GM12878 (cell line): ENCODE data around the gene TRIM67. TPM values are rescaled to one million over a fixed set of nuclear protein-coding genes. Genes with fewer than 3 reads are reported as not detected.

Source experiments
- ATAC-seq: fragments of 200-7000 bp; cut with Tn5 transposase; 3 replicates; pipeline ENCODE4 v1.9.1; 2020; ENCODE audit warnings: mild to moderate bottlenecking, moderate library complexity
- BruUV-seq: library from RNA; stranded (reverse); fragments of 400-500 nt; replicated peaks from 2 replicates; lab custom pipeline; 2021; lab: Mats Ljungman, UMichigan
- CTCF ChIA-PET: fragments of 300-600 bp; sonication (Branson Sonifier 250); formaldehyde crosslinking; extraction: SDS; loops from one replicate; lab custom pipeline; 2021; ENCODE audit warnings: inconsistent platforms; lab: Yijun Ruan, JAX
- POLR2A ChIA-PET: fragments of 350-600 bp; formaldehyde crosslinking; extraction: SDS; loops from one replicate; lab custom pipeline; 2021; ENCODE audit warnings: inconsistent platforms; lab: Charles Lee
- RAD21 ChIA-PET: fragments of 300-600 bp; sonication (Branson Sonifier 250); formaldehyde crosslinking; loops from one replicate; lab custom pipeline; 2023; ENCODE audit warnings: antibody characterized with exemption; ENCODE audit not compliant: unreplicated experiment; lab: Charles Lee
- SMC1A ChIA-PET: fragments of 300-600 bp; sonication (Branson Sonifier 250); formaldehyde crosslinking; loops from one replicate; lab custom pipeline; 2023; ENCODE audit not compliant: unreplicated experiment, uncharacterized antibody; lab: Charles Lee
- DNase-seq: peaks from one replicate; pipeline ENCODE4 v3.0.0-alpha.2; 2011; ENCODE audit warnings: low read depth, low spot score
- FAIRE-seq: peaks from 3 replicates; lab custom pipeline; 2011; peaks lifted over from hg19 to GRCh38; lab: Jason Lieb, UNC
- H2AFZ ChIP-seq: 2 replicates; pipeline ENCODE4 v1.6.0; 2011; ENCODE audit warnings: low read depth, low read length, control low read depth; ENCODE audit not compliant: control insufficient read depth
- H3K27ac ChIP-seq: 2 replicates; pipeline ENCODE4 v1.5.1; 2011; ENCODE audit warnings: control low read depth; ENCODE audit not compliant: control insufficient read depth, insufficient read depth
- H3K27me3 ChIP-seq, 2 experiments: replicated peaks in 1 of 2; 2 replicates each; pipeline versions ENCODE4 v1.6.0 to v1.6.1; 2011; ENCODE audit warnings: low read length in 1 of 2; ENCODE audit not compliant: control insufficient read depth in 2 of 2, insufficient read depth in 2 of 2
- H3K36me3 ChIP-seq, 2 experiments: 2 replicates each; pipeline ENCODE4 v1.5.1; 2011; ENCODE audit warnings: low read length in 1 of 2; ENCODE audit not compliant: control insufficient read depth in 2 of 2, insufficient read depth in 2 of 2
- H3K4me1 ChIP-seq: 2 replicates; pipeline ENCODE4 v1.6.1; 2011; ENCODE audit warnings: mild to moderate bottlenecking, low read length, moderate library complexity, mixed read lengths; ENCODE audit not compliant: control insufficient read depth, insufficient read depth
- H3K4me2 ChIP-seq: 2 replicates; pipeline ENCODE4 v1.6.0; 2011; ENCODE audit warnings: control low read depth; ENCODE audit not compliant: control insufficient read depth, insufficient read depth
- H3K4me3 ChIP-seq: fragments of 200-600 bp; sonication (generic); 2 replicates; pipeline ENCODE4 v1.5.1; 2016
- H3K79me2 ChIP-seq: 2 replicates; pipeline ENCODE4 v1.6.0; 2011; ENCODE audit warnings: low read length; ENCODE audit not compliant: control insufficient read depth, insufficient read depth
- H3K9ac ChIP-seq: 2 replicates; pipeline ENCODE4 v1.8.0; 2011; ENCODE audit warnings: low read length, control low read depth, mixed read lengths; ENCODE audit not compliant: control insufficient read depth, insufficient read depth
- H3K9me3 ChIP-seq: replicated peaks from 3 replicates; pipeline ENCODE4 v1.5.1; 2011; ENCODE audit warnings: mild to moderate bottlenecking, low read length; ENCODE audit not compliant: control insufficient read depth, insufficient read depth
- H4K20me1 ChIP-seq: 2 replicates; pipeline ENCODE4 v1.6.0; 2011; ENCODE audit not compliant: control insufficient read depth, insufficient read depth
- CEBPB ChIP-seq, 2 experiments: fragments of 150-350 bp in 1 of 2; IDR thresholded peaks; 2 replicates each; pipeline ENCODE4 v1.6.1; 2012 to 2014; ENCODE audit warnings: low read depth in 2 of 2, low read length in 2 of 2, borderline replicate concordance in 1 of 2, inconsistent platforms in 1 of 2
- CHD2 ChIP-seq: IDR thresholded peaks from 2 replicates; pipeline ENCODE4 v1.6.1; 2011; ENCODE audit warnings: low read depth, low read length, improper control_type of control experiment, borderline replicate concordance
- IKZF2 ChIP-seq, 2 experiments: fragments of 450-650 bp; IDR thresholded peaks; 2 replicates each; pipeline ENCODE4 v1.6.1; 2017; ENCODE audit warnings: mild to moderate bottlenecking in 2 of 2, moderate library complexity in 2 of 2
- MTA2 ChIP-seq: fragments of 450-650 bp; IDR thresholded peaks from 2 replicates; pipeline ENCODE4 v1.6.1; 2016; ENCODE audit warnings: low read depth, mild to moderate bottlenecking, moderate library complexity
- NBN ChIP-seq: fragments of 450-650 bp; IDR thresholded peaks from 2 replicates; pipeline ENCODE4 v1.6.1; 2016
- NR2F1 ChIP-seq: fragments of 450-650 bp; conservative IDR thresholded peaks from 2 replicates; pipeline ENCODE4 v1.6.1; 2017; ENCODE audit warnings: mild to moderate bottlenecking
- POLR2AphosphoS5 ChIP-seq: IDR thresholded peaks from 2 replicates; pipeline ENCODE4 v1.6.1; 2011; ENCODE audit warnings: mild to moderate bottlenecking, low read length, inconsistent platforms
- SMAD5 ChIP-seq: IDR thresholded peaks from 2 replicates; pipeline ENCODE4 v1.6.1; 2016; ENCODE audit warnings: antibody characterized with exemption, low read depth
- ZNF384 ChIP-seq: IDR thresholded peaks from 2 replicates; pipeline ENCODE4 v1.6.1; 2012; ENCODE audit warnings: low read depth, mild to moderate bottlenecking, low read length, improper control_type of control experiment, borderline replicate concordance
- WGBS: methylation state at CpG from one replicate; pipeline ENCODE4 v1.1.6; 2016; ENCODE audit warnings: low lambda C conversion rate; ENCODE audit not compliant: insufficient replicate concordance, insufficient coverage; ENCODE audit errors: missing lambda C conversion rate; 5-methylcytosine and 5-hydroxymethylcytosine counted together
- in situ Hi-C: fragments of 300-500 bp; cut with MboI; formaldehyde crosslinking; loops from 9 replicates; pipeline ENCODE4 v1.14.3; 2018; ENCODE audit warnings: mixed read lengths
- intact Hi-C: fragments of 100-400 bp; cut with micrococcal nuclease; formaldehyde crosslinking; loops from one replicate; pipeline ENCODE4 v1.14.2; 2022; ENCODE audit not compliant: unreplicated experiment
- polyA plus RNA-seq, 11 experiments: library from polyadenylated mRNA; depleted of rRNA in 4 of 11; unstranded in 6 of 11; stranded (reverse) in 5 of 11; fragments of >200 nt; fragmentation: Nextera tagmentation in 4 of 11; fragmentation: Illumina TruSeq in 1 of 11; extraction: Ambion mirVana in 4 of 11; extraction: Trizol in 1 of 11; gene quantifications; 1 replicate in 1 of 11; 2 replicates in 10 of 11; pipeline versions ENCODE4 v1.2.1 to v1.2.3, GENCODE V29; 2011 to 2016; ENCODE audit warnings: inconsistent platforms in 2 of 11, missing spikeins in 2 of 11, low read depth in 1 of 11
- total RNA-seq, 4 experiments: library from RNA; depleted of rRNA in 3 of 4; stranded (reverse); fragments of >200 nt in 3 of 4; fragmentation: Illumina TruSeq in 1 of 4; extraction: Trizol in 1 of 4; gene quantifications; 2 replicates each; pipeline versions ENCODE4 v1.2.1 to v1.2.3, GENCODE V29; 2013 to 2021
- TF ChIP-seq, protein P1 (sequence below): IDR thresholded peaks from 2 replicates; pipeline ENCODE4 v1.6.1; 2012; ENCODE audit warnings: low read depth, low read length, improper control_type of control experiment
- TF ChIP-seq, protein P2 (sequence below): fragments of 450-650 bp; IDR thresholded peaks from 2 replicates; pipeline ENCODE4 v1.6.1; 2017; ENCODE audit warnings: mild to moderate bottlenecking, moderate library complexity
- TF ChIP-seq, protein P3 (sequence below): fragments of 450-650 bp; IDR thresholded peaks from 2 replicates; pipeline ENCODE4 v1.6.1; 2016; ENCODE audit warnings: mild to moderate bottlenecking

The TRIM67 gene
- total and polyA plus RNA-seq, 10 of the 15 experiments (the other 5 are each of a cell fraction or from before 2014, with no cell fraction given) = under 0.01 to 0.01 TPM; not detected in 8

DNA sequence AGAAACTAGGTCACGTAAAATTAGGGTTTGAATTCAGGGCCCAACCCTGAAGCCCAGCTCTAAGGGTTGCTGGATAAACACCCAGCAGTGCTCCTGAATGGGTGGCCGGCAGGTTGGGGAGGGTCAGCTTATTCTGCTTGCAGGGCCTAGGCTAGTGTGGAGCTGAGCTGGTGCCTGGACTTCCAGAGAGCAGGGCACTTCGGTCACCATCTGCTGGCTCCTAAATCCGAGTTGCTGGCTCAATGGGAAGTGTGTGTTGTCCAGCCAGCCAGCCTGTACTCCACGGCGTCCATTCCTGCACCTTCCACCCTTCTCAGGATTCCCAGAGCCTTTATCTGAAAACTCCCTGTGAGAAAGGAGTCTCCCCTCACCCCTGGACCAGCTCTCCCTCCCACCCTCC lies 23.0 kb downstream of the TRIM67 start:
- Histone ChIP-seq H4K20me1 (no peaks in the 10 kb centered on the region), H3K4me2 (no peak overlapping the region), H3K9ac (no peak overlapping the region), H2AFZ (no peak overlapping the region), H3K9me3 (no peaks in the 10 kb centered on the region), H3K4me3 (no peak overlapping the region), H3K36me3 (no peaks in the 10 kb centered on the region), H3K27ac (no peak overlapping the region), H3K79me2 (no peaks in the 10 kb centered on the region), H3K4me1 (no peaks in the 10 kb centered on the region), H3K27me3 (peaks cover 5 to 12% of the 10 kb centered on the region in 2 experiments)
- ChIA-PET CTCF (no interaction called here), POLR2A (no interaction called here), RAD21 (no interaction called here), SMC1A (interaction anchor here (0.5 kb wide), 1 partner anchor 28 kb away, joined by 3 read pairs; no protein-coding TSS in a partner anchor)
- no TSS peak for BruUV-seq
- TF ChIP-seq, protein P1, sequence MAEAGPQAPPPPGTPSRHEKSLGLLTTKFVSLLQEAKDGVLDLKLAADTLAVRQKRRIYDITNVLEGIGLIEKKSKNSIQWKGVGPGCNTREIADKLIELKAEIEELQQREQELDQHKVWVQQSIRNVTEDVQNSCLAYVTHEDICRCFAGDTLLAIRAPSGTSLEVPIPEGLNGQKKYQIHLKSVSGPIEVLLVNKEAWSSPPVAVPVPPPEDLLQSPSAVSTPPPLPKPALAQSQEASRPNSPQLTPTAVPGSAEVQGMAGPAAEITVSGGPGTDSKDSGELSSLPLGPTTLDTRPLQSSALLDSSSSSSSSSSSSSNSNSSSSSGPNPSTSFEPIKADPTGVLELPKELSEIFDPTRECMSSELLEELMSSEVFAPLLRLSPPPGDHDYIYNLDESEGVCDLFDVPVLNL = no peak
- TF ChIP-seq CHD2 (no peak), ZNF384 (no peak), SMAD5 (no peak), POLR2AphosphoS5 (no peak), CEBPB (IDR thresholded peaks at IDR 0.05; ENCODE audit: borderline replicate concordance in 1 of 2, low read depth in 2 of 2, low read length in 2 of 2) (no peak), NBN (no peak), MTA2 (no peak), IKZF2 (IDR thresholded peaks at IDR 0.05) (no peak), NR2F1 (no peak)
- TF ChIP-seq, protein P2, sequence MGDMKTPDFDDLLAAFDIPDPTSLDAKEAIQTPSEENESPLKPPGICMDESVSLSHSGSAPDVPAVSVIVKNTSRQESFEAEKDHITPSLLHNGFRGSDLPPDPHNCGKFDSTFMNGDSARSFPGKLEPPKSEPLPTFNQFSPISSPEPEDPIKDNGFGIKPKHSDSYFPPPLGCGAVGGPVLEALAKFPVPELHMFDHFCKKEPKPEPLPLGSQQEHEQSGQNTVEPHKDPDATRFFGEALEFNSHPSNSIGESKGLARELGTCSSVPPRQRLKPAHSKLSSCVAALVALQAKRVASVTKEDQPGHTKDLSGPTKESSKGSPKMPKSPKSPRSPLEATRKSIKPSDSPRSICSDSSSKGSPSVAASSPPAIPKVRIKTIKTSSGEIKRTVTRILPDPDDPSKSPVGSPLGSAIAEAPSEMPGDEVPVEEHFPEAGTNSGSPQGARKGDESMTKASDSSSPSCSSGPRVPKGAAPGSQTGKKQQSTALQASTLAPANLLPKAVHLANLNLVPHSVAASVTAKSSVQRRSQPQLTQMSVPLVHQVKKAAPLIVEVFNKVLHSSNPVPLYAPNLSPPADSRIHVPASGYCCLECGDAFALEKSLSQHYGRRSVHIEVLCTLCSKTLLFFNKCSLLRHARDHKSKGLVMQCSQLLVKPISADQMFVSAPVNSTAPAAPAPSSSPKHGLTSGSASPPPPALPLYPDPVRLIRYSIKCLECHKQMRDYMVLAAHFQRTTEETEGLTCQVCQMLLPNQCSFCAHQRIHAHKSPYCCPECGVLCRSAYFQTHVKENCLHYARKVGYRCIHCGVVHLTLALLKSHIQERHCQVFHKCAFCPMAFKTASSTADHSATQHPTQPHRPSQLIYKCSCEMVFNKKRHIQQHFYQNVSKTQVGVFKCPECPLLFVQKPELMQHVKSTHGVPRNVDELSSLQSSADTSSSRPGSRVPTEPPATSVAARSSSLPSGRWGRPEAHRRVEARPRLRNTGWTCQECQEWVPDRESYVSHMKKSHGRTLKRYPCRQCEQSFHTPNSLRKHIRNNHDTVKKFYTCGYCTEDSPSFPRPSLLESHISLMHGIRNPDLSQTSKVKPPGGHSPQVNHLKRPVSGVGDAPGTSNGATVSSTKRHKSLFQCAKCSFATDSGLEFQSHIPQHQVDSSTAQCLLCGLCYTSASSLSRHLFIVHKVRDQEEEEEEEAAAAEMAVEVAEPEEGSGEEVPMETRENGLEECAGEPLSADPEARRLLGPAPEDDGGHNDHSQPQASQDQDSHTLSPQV = no peak
- TF ChIP-seq, protein P3, sequence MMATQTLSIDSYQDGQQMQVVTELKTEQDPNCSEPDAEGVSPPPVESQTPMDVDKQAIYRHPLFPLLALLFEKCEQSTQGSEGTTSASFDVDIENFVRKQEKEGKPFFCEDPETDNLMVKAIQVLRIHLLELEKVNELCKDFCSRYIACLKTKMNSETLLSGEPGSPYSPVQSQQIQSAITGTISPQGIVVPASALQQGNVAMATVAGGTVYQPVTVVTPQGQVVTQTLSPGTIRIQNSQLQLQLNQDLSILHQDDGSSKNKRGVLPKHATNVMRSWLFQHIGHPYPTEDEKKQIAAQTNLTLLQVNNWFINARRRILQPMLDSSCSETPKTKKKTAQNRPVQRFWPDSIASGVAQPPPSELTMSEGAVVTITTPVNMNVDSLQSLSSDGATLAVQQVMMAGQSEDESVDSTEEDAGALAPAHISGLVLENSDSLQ = no peak
- 4% methylated on average over 6 of the region's 6 CpGs for WGBS
- DNase-seq (no peak), FAIRE-seq (no peak), ATAC-seq (no peak)
- intact Hi-C loops (no loop called here), in situ Hi-C loops (no loop called here)
